IPS-18a (cell line): ENCODE measurements around the gene DPP6.

Experiments used
- H3K27ac ChIP-seq: one replicate; pipeline ENCODE4 v1.5.1; 2013; ENCODE audit warnings: low read length
- H3K27me3 ChIP-seq: one replicate; pipeline ENCODE4 v1.6.1; 2013; ENCODE audit warnings: mild to moderate bottlenecking, low read length; ENCODE audit not compliant: control insufficient read depth, insufficient read depth
- H3K36me3 ChIP-seq: one replicate; pipeline ENCODE4 v1.6.1; 2013; ENCODE audit warnings: low read depth, low read length; ENCODE audit not compliant: control insufficient read depth
- H3K4me1 ChIP-seq: one replicate; pipeline ENCODE4 v1.6.1; 2013; ENCODE audit warnings: low read depth, low read length; ENCODE audit not compliant: control insufficient read depth
- H3K4me3 ChIP-seq: one replicate; pipeline ENCODE4 v1.5.1; 2013; ENCODE audit warnings: low read length
- H3K9ac ChIP-seq: one replicate; pipeline ENCODE4 v1.6.1; 2013; ENCODE audit warnings: mild to moderate bottlenecking, low read length, moderate library complexity
- H3K9me3 ChIP-seq: one replicate; pipeline ENCODE4 v1.6.1; 2013; ENCODE audit warnings: low read depth, low read length; ENCODE audit not compliant: control insufficient read depth

Gene DPP6

DNA sequence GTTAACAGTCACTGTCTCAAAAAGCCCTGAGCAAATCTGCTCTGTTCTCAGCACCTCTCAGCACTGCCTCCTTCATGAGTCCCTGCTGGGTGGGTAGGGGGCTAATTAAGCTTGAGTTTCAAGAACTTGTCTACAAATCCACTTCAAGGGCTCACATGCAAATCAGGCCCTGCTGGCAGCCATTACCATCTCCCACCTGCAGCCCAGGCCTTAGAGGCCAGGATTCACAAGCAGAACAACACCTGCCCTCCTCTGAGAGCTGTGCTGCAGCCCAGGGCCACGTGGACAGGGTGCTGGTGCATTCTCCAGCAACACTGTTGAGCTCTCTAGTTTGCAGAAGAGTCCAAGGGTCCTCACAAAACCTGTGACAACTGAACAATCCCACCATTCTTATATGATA, 119.2 kb downstream of the DPP6 start:
- Histone ChIP-seq H3K9ac (no peak overlapping the region), H3K4me1 (peaks cover 34% of the 10 kb centered on the region), H3K9me3 (no peaks in the 10 kb centered on the region), H3K4me3 (no peak overlapping the region), H3K27ac (no peak overlapping the region), H3K27me3 (no peaks in the 10 kb centered on the region), H3K36me3 (no peaks in the 10 kb centered on the region)

GRCh38 chr7:154172236-154172635, 120.0 kb downstream of the DPP6 start:
- Histone ChIP-seq H3K36me3 (no peaks in the 10 kb centered on the region), H3K9ac (no peak overlapping the region), H3K27ac (no peak overlapping the region), H3K27me3 (no peaks in the 10 kb centered on the region), H3K4me1 (peaks cover 34% of the 10 kb centered on the region), H3K9me3 (no peaks in the 10 kb centered on the region), H3K4me3 (no peak overlapping the region)

- no peaks in the 10 kb centered on the region for H3K9me3 ChIP-seq
- peaks cover 21% of the 10 kb centered on the region for H3K4me1 ChIP-seq
- H3K9ac ChIP-seq, result no peak overlapping the region
- no peaks in the 10 kb centered on the region for H3K36me3 ChIP-seq
- H3K4me3 ChIP-seq, result no peak overlapping the region
- H3K27me3 ChIP-seq, result no peaks in the 10 kb centered on the region
- H3K27ac ChIP-seq, result no peak overlapping the region
These were observed 125.4 kb downstream of the DPP6 start for GRCh38 chr7:154177584-154177983.

GRCh38 chr7:154178895-154179294, 126.7 kb downstream of the DPP6 start:
- H3K4me1 ChIP-seq, result peaks cover 23% of the 10 kb centered on the region
- no peaks in the 10 kb centered on the region for H3K9me3 ChIP-seq
- H3K36me3 ChIP-seq, result no peaks in the 10 kb centered on the region
- H3K4me3 ChIP-seq, result no peak overlapping the region
- no peak overlapping the region for H3K9ac ChIP-seq
- no peaks in the 10 kb centered on the region for H3K27me3 ChIP-seq
- no peak overlapping the region for H3K27ac ChIP-seq

DNA sequence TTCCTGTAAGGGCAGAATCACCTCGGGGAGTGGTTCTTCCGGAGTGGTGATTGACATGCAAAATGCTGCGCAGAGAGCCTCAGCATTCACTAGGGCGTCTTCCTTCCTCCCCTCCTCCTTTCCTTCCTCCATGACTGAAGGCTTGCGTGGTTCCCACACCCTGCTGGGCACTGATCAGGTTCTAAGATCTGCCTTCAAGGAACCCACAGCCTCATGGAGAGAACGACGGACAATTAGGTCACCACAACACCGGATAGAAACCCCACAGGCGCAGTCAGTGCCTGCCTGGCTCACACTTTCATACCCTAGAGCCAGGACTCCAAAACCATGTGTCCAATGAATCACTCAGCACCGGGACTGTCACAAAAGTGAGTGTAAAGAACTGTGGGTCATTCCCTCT, 131.3 kb downstream of the DPP6 start:
- Histone ChIP-seq H3K27ac (no peak overlapping the region), H3K4me1 (peaks cover 42% of the 10 kb centered on the region), H3K36me3 (no peaks in the 10 kb centered on the region), H3K9me3 (no peaks in the 10 kb centered on the region), H3K4me3 (no peak overlapping the region), H3K27me3 (no peaks in the 10 kb centered on the region), H3K9ac (no peak overlapping the region)

DNA sequence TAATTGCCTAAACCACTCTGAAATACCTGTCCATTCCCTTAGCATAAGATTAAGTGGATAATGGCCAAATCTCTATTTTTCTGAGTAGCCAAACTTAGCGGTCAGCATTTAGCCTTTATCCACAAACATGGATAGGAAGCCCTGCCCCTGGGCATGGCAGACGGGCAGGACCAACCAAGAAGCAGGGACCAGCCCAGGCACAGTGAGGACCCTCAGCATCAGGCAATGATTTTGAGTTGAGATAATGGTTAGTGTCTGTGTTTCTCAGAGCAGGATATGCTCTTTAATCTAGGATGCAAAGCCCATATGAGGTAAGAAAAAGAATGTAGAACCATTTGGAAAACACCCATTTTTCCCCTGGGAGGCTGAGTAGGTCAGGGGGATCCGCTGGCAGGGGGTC, 131.7 kb downstream of the DPP6 start:
- Histone ChIP-seq H3K36me3 (no peaks in the 10 kb centered on the region), H3K9me3 (no peaks in the 10 kb centered on the region), H3K9ac (no peak overlapping the region), H3K4me3 (no peak overlapping the region), H3K4me1 (peaks cover 42% of the 10 kb centered on the region), H3K27ac (no peak overlapping the region), H3K27me3 (no peaks in the 10 kb centered on the region)

GRCh38 chr7:154186811-154187210, 134.6 kb downstream of the DPP6 start:
- Histone ChIP-seq H3K9ac (no peak overlapping the region), H3K4me1 (peaks cover 36% of the 10 kb centered on the region), H3K4me3 (no peak overlapping the region), H3K27ac (no peak overlapping the region), H3K36me3 (no peaks in the 10 kb centered on the region), H3K9me3 (no peaks in the 10 kb centered on the region), H3K27me3 (no peaks in the 10 kb centered on the region)

DNA sequence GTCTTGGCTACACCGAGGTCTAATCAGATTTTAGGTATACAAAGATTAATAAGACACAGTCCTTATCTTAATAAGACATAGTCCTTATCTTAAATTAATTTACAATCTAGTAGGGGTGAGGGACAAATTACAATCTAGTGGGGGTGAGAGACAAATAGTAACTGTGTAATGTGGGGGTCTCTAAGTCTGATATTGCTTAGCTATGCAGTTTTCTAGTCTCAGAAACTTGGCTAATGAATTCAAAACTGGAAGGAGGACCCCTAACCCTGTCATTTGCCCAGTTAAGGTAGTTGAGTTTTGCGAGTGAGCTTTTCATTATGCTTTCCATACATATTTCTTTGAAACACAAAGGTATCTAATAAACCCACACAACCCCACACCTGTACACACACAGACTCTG, 136.1 kb downstream of the DPP6 start:
- no peaks in the 10 kb centered on the region for H3K9me3 ChIP-seq
- no peak overlapping the region for H3K27ac ChIP-seq
- H3K36me3 ChIP-seq, result no peaks in the 10 kb centered on the region
- H3K4me3 ChIP-seq, result no peak overlapping the region
- peaks cover 26% of the 10 kb centered on the region for H3K4me1 ChIP-seq
- H3K27me3 ChIP-seq, result no peaks in the 10 kb centered on the region
- H3K9ac ChIP-seq, result no peak overlapping the region

GRCh38 chr7:154195266-154195665, 143.1 kb downstream of the DPP6 start:
- H3K4me1 ChIP-seq, result peaks cover 4% of the 10 kb centered on the region
- no peak overlapping the region for H3K27ac ChIP-seq
- no peaks in the 10 kb centered on the region for H3K9me3 ChIP-seq
- H3K4me3 ChIP-seq, result no peak overlapping the region
- H3K9ac ChIP-seq, result no peak overlapping the region
- no peaks in the 10 kb centered on the region for H3K36me3 ChIP-seq
- no peaks in the 10 kb centered on the region for H3K27me3 ChIP-seq

DNA sequence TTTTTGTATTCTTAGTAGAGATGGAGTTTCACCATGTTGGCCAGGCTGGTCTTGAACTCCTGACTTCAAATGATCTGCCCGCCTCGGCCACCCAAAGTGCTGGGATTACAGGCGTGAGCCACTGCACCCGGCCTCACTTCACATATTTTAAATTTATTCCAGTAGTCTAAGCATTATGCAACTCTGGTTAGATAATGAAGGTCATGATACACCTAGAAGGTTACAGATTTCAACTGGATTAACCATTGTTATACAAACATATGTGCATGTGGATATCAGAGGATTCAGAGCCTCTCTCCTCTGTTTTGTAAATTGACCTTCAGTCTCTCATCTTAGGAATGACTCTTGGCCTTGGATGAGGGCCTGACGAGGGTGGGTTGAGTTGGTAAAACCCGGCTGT, 146.3 kb downstream of the DPP6 start:
- no peak overlapping the region for H3K9ac ChIP-seq
- H3K27ac ChIP-seq, result no peak overlapping the region
- no peaks in the 10 kb centered on the region for H3K27me3 ChIP-seq
- H3K4me3 ChIP-seq, result no peak overlapping the region
- no peaks in the 10 kb centered on the region for H3K9me3 ChIP-seq
- H3K4me1 ChIP-seq, result peaks cover 4% of the 10 kb centered on the region
- H3K36me3 ChIP-seq, result no peaks in the 10 kb centered on the region

- Histone ChIP-seq H3K27ac (no peak overlapping the region), H3K4me1 (peaks cover 4% of the 10 kb centered on the region), H3K27me3 (no peaks in the 10 kb centered on the region), H3K9me3 (no peaks in the 10 kb centered on the region), H3K4me3 (no peak overlapping the region), H3K9ac (no peak overlapping the region), H3K36me3 (no peaks in the 10 kb centered on the region)
These were observed 148.0 kb downstream of the DPP6 start for GRCh38 chr7:154200241-154200640.

GRCh38 chr7:154202002-154202401, 149.8 kb downstream of the DPP6 start:
- no peak overlapping the region for H3K4me3 ChIP-seq
- peaks cover 4% of the 10 kb centered on the region for H3K4me1 ChIP-seq
- H3K9ac ChIP-seq, result no peak overlapping the region
- no peaks in the 10 kb centered on the region for H3K36me3 ChIP-seq
- no peaks in the 10 kb centered on the region for H3K9me3 ChIP-seq
- no peaks in the 10 kb centered on the region for H3K27me3 ChIP-seq
- no peak overlapping the region for H3K27ac ChIP-seq
